Ectodermal cell (in vitro differentiated cells): ENCODE data around the gene CDK1.
"Not testable (repeated sequence)": the region's sequence is repeated elsewhere in the genome, so short reads cannot be mapped to it uniquely, and the experiment has no call there.

Experiments
- H3K27ac ChIP-seq: 2 replicates; pipeline ENCODE4 v1.7.0; 2013; ENCODE audit warnings: mild to moderate bottlenecking, low read depth, low read length; ENCODE audit not compliant: insufficient read depth, poor library complexity, severe bottlenecking
- H3K27me3 ChIP-seq: 2 replicates; pipeline ENCODE4 v1.7.0; 2013; ENCODE audit warnings: mild to moderate bottlenecking, low read length; ENCODE audit not compliant: insufficient read depth, control insufficient read depth, poor library complexity, severe bottlenecking
- H3K36me3 ChIP-seq: one replicate; pipeline ENCODE4 v1.7.0; 2013; ENCODE audit warnings: low read length; ENCODE audit not compliant: control insufficient read depth, insufficient read depth
- H3K4me1 ChIP-seq: one replicate; pipeline ENCODE4 v1.7.0; 2013; ENCODE audit warnings: low read length; ENCODE audit not compliant: control insufficient read depth, insufficient read depth
- H3K4me3 ChIP-seq: 2 replicates; pipeline ENCODE4 v1.7.0; 2013; ENCODE audit warnings: low read depth, low read length, control low read depth; ENCODE audit not compliant: insufficient read depth
- H3K9me3 ChIP-seq: 2 replicates; pipeline ENCODE4 v1.7.0; 2013; ENCODE audit warnings: mild to moderate bottlenecking, low read length, moderate library complexity; ENCODE audit not compliant: control insufficient read depth
- WGBS, 2 experiments: methylation state at CpG; one replicate each; pipeline ENCODE4 v1.1.7; 2013; ENCODE audit warnings: missing lambda C conversion rate in 2 of 2; 5-methylcytosine and 5-hydroxymethylcytosine counted together

CDK1 gene

DNA sequence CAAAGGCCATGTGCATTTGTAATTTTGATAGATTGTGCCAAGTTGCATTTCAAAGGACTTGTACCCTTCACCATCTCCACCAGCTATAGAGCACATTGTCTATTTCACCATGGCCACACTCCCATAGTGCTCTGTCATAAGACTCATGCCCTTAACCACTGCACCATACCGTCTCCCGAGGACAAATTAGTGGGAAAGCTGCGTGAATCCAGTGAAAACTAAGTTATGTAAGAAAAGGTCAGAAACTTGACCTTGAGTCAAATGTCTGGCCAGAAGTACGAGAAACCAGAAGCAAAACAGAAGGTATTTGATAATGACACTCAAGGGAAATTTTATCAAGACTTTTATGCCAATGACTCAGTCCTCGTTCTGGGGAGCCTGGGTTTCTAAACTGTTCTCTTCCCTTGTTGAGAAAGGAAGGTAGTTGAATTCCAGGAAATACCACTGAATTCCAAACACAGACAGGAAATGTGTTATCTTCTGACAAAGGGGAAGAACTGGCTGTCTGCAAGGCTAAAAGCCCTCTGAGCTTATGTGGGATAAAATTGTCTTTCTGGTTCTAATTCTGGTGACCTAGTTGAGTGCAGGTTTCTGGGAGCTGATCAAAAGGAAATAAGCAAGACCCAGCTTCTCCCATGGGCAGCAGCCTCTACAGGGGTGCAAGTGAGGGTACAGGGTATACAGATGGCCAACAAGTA lies 49.7 kb downstream of the CDK1 start:
- H3K36me3 ChIP-seq = no peaks in the 10 kb centered on the region
- H3K27ac ChIP-seq = no peak overlapping the region
- no peak overlapping the region for H3K4me3 ChIP-seq
- WGBS, 2 experiments = 78 to 92% methylated on average over 5 of the region's 5 CpGs
- no peaks in the 10 kb centered on the region for H3K27me3 ChIP-seq
- H3K9me3 ChIP-seq = no peaks in the 10 kb centered on the region
- no peaks in the 10 kb centered on the region for H3K4me1 ChIP-seq

DNA sequence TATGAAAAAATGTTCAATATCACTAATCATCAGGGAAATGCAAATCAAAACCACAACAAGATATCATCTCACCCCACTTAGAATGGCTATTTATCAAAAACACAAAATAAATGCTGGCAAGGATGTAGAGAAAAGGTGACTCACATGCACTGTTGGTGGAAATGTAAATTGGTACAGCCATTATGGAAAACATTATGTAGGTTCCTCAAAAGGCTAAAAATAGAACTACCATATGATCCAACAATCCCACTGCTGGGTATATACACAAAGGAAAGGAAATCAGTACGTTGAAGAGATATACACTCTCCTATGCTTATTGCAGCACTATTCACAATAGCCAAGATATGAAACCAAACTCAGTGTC lies 50.2 kb downstream of the CDK1 start:
- Histone ChIP-seq H3K9me3 (no peaks in the 10 kb centered on the region), H3K27ac (no peak overlapping the region), H3K36me3 (no peaks in the 10 kb centered on the region), H3K4me1 (no peaks in the 10 kb centered on the region), H3K27me3 (no peaks in the 10 kb centered on the region), H3K4me3 (no peak overlapping the region)
- 83 to 92% methylated on average over 1 of the region's 1 CpG for WGBS, 2 experiments

DNA sequence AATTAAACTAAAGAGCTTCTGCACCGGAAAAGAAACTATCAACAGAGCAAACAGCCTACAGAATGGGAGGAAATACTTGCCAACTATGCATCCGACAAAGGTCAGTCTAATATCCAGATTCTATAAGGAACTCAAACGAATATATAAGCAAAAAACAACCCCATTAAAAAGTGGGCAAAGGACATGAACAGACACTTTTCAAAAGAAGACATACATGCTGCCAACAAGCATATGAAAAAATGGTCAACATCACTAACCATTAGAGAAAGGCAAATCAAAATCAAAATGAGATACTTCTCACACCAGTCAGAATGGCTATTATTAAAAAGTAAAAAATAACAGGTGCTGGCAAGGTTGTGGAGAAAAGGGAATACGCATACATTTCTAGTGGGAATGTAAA lies 53.9 kb downstream of the CDK1 start:
- not testable (repeated sequence) for H3K27me3 ChIP-seq, H3K27ac ChIP-seq, H3K4me3 ChIP-seq, H3K36me3 ChIP-seq, H3K9me3 ChIP-seq, H3K4me1 ChIP-seq
- WGBS, 2 experiments = 91% methylated on average over 4 of the region's 4 CpGs

DNA sequence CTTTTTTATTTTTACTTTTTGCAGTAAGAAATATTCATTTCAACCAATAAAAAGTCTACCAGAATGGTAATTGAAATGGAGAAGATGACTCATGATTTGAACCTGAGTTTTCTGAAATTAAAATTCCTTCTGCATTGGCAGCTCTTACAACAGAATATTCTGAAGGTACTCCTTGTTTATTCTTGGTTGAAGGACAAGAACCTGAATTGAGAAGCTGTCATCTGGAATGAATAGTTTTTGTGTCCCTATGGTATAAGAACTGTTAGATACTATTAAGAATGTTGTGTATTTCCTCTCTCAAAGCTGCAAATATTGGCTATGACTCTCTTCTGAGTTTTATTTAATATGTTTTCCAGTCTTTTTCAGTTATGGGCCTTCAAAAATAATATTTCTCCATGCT lies 56.1 kb downstream of the CDK1 start:
- Histone ChIP-seq H3K4me1 (no peaks in the 10 kb centered on the region), H3K9me3 (no peaks in the 10 kb centered on the region), H3K27ac (no peak overlapping the region), H3K4me3 (no peak overlapping the region), H3K27me3 (no peaks in the 10 kb centered on the region), H3K36me3 (no peaks in the 10 kb centered on the region)

DNA sequence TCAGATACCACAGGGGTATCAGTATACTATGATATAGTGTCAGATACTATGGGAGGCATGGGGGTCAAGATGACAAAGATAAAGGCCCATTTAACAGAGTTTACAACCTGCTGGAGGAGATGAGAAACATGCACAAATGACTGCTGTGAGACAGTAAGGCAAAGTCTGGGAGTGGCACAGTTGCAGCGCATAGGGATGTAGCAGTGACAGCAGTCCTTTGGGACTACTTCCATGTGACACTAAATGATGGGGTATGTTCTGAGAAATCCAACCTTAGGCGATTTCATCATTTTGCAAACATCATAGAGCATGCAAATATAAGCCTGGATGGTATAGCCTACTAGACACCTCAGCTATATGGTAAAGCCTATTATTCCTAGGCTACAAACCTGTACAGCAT lies 56.8 kb downstream of the CDK1 start:
- Histone ChIP-seq H3K27ac (no peak overlapping the region), H3K27me3 (no peaks in the 10 kb centered on the region), H3K36me3 (no peaks in the 10 kb centered on the region), H3K4me1 (no peaks in the 10 kb centered on the region), H3K9me3 (no peaks in the 10 kb centered on the region), H3K4me3 (no peak overlapping the region)
- 86 to 95% methylated on average over 2 of the region's 2 CpGs for WGBS, 2 experiments

DNA sequence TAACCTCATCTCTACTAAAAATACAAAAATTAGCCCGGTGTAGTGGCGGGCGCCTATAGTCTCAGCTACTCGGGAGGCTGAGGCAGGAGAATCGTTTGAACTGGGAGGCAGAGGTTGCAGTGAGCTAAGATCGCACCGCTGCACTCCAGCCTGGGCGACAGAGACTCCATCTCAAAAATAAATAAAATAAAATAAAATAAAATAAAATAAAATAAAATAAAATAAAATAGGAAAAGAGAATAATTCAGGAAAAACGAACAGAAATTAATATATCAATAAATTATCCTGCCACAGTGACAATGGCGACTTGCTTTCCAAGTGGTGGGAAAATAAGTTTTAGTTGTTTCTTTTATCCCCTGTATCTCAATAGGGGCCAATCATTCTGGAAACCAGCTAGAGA lies 62.9 kb downstream of the CDK1 start:
- not testable (repeated sequence) for H3K4me3 ChIP-seq, H3K27me3 ChIP-seq, H3K4me1 ChIP-seq, H3K36me3 ChIP-seq, H3K9me3 ChIP-seq, H3K27ac ChIP-seq
- WGBS, 2 experiments = 96 to 98% methylated on average over 7 to 8 of the region's 10 CpGs

DNA sequence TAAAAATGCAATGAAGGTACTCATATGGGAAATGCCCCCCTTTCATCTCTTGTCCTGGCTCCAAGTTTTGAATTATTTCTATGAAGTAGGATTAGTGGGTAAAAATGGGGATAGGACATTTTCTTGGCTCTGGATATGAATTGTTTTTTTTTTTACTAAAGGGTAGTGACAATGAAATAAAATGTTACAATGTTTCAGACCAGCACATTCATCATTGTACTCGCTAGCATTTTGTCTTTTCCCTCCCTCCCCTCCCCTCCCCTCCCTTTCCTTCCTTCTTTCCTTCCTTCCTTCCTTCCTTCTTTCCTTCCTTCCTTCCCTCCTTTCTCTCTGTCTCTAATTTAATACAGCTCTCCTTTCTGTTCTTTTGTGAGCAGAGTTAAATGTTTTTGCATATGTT lies 64.4 kb downstream of the CDK1 start:
- Histone ChIP-seq H3K27me3 (no peaks in the 10 kb centered on the region), H3K4me3 (no peak overlapping the region), H3K27ac (no peak overlapping the region), H3K9me3 (no peaks in the 10 kb centered on the region), H3K4me1 (no peaks in the 10 kb centered on the region), H3K36me3 (no peaks in the 10 kb centered on the region)
- 82 to 91% methylated on average over 1 of the region's 1 CpG for WGBS, 2 experiments
